K562 (cell line): Measurements from ENCODE around the gene MPC1. TPM values are rescaled to one million over a fixed set of nuclear protein-coding genes. Genes with fewer than 3 reads are reported as not detected.

Experiments used
- BCL6 ChIP-seq: fragments of 250-450 bp; sonication (Bioruptor Pico); IDR thresholded peaks from 2 replicates; pipeline ENCODE4 v1.4.0; 2020
- BMI1 ChIP-seq: fragments of 150-350 bp; IDR thresholded peaks from 2 replicates; pipeline ENCODE4 v1.6.1; 2014; ENCODE audit warnings: low read length
- KDM2B ChIP-seq: fragments of 250-450 bp; sonication (Bioruptor Pico); IDR thresholded peaks from 2 replicates; pipeline ENCODE4 v1.8.0; 2021; ENCODE audit warnings: mild to moderate bottlenecking, moderate library complexity
- MAX ChIP-seq: sonication (generic); formaldehyde crosslinking; IDR thresholded peaks from 2 replicates; pipeline ENCODE4 v1.9.0; 2022; ENCODE audit warnings: mild to moderate bottlenecking, missing genetic modification reagents
- MCM2 ChIP-seq: fragments of 450-650 bp; IDR thresholded peaks from 2 replicates; pipeline ENCODE4 v1.6.1; 2017; ENCODE audit warnings: low read depth, mild to moderate bottlenecking
- PHF8 ChIP-seq: fragments of 200-600 bp; sonication (generic); IDR thresholded peaks from 2 replicates; pipeline ENCODE4 v1.6.1; 2012; ENCODE audit warnings: mixed run types, mild to moderate bottlenecking, inconsistent platforms, low read length, moderate library complexity, borderline replicate concordance
- RAD21 ChIP-seq, 2 experiments: fragments of 250-450 bp in 1 of 2; fragments of 450-650 bp in 1 of 2; sonication (Bioruptor Pico) in 1 of 2; formaldehyde crosslinking in 1 of 2; IDR thresholded peaks in 1 of 2; conservative IDR thresholded peaks in 1 of 2; 2 replicates each; pipeline versions ENCODE4 v1.4.0 to v1.8.0; 2020 to 2022; ENCODE audit warnings: mild to moderate bottlenecking in 2 of 2, moderate library complexity in 1 of 2
- SLC30A9 ChIP-seq: fragments of 250-450 bp; sonication (Bioruptor Pico); IDR thresholded peaks from 2 replicates; pipeline ENCODE4 v1.8.0; 2022; ENCODE audit warnings: mild to moderate bottlenecking, moderate library complexity
- SREBF2 ChIP-seq: sonication (generic); formaldehyde crosslinking; IDR thresholded peaks from 2 replicates; pipeline ENCODE4 v1.4.0; 2020; ENCODE audit warnings: mild to moderate bottlenecking, missing genetic modification reagents
- XRCC4 ChIP-seq: IDR thresholded peaks from one replicate; pipeline ENCODE4 v1.6.1; 2011; ENCODE audit not compliant: insufficient read depth, insufficient read length; ENCODE audit errors: extremely low read depth
- ZBTB5 ChIP-seq: fragments of 450-650 bp; IDR thresholded peaks from 2 replicates; pipeline ENCODE4 v1.6.1; 2017; ENCODE audit warnings: antibody characterized with exemption
- ZNF695 ChIP-seq: fragments of 450-650 bp; formaldehyde crosslinking; IDR thresholded peaks from 2 replicates; pipeline ENCODE4 v1.4.0; 2020; ENCODE audit warnings: mild to moderate bottlenecking, moderate library complexity
- polyA plus RNA-seq, 8 experiments: library from polyadenylated mRNA; depleted of rRNA in 4 of 8; stranded (reverse) in 5 of 8; unstranded in 3 of 8; fragments of >200 nt; fragmentation: Nextera tagmentation in 2 of 8; fragmentation: Illumina TruSeq in 1 of 8; extraction: Ambion mirVana in 2 of 8; extraction: Trizol in 1 of 8; gene quantifications; 2 replicates each; pipeline versions ENCODE4 v1.2.1 to v1.2.3, GENCODE V29; 2011 to 2014; ENCODE audit warnings: inconsistent platforms in 1 of 8, missing spikeins in 1 of 8
- total RNA-seq, 7 experiments: library from RNA; depleted of rRNA in 6 of 7; stranded (reverse); fragments of >200 nt in 6 of 7; fragmentation: Illumina TruSeq in 2 of 7; extraction: Trizol in 2 of 7; gene quantifications; 2 replicates each; pipeline versions ENCODE4 v1.2.1 to v1.2.3, GENCODE V29; 2011 to 2021; ENCODE audit warnings: low replicate concordance in 1 of 7
- TF ChIP-seq, protein P1 (sequence below): fragments of 450-650 bp; formaldehyde crosslinking; IDR thresholded peaks from 2 replicates; pipeline ENCODE4 v1.4.0; 2020; ENCODE audit warnings: mild to moderate bottlenecking, moderate library complexity
- TF ChIP-seq, protein P2 (sequence below): fragments of 450-650 bp; IDR thresholded peaks from 2 replicates; pipeline ENCODE4 v1.6.1; 2016; ENCODE audit warnings: mild to moderate bottlenecking, moderate library complexity

The MPC1 gene
- total and polyA plus RNA-seq, 9 of the 15 experiments (the other 6 are each of a cell fraction or from before 2014, with no cell fraction given): 78.6 to 185 (median 138) TPM

- TF ChIP-seq, protein P1, sequence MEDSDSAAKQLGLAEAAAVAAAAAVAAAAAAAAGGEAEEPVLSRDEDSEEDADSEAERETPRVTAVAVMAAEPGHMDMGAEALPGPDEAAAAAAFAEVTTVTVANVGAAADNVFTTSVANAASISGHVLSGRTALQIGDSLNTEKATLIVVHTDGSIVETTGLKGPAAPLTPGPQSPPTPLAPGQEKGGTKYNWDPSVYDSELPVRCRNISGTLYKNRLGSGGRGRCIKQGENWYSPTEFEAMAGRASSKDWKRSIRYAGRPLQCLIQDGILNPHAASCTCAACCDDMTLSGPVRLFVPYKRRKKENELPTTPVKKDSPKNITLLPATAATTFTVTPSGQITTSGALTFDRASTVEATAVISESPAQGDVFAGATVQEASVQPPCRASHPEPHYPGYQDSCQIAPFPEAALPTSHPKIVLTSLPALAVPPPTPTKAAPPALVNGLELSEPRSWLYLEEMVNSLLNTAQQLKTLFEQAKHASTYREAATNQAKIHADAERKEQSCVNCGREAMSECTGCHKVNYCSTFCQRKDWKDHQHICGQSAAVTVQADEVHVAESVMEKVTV (CRISPR knock-in tag): 0 out of 2 replicates have a peak, but pooled peaks have one; percentile 22
- TF ChIP-seq SREBF2 (CRISPR knock-in tag) (no peak), XRCC4 (no peak), ZNF695 (CRISPR knock-in tag) (no peak), MAX (no peak), ZBTB5 (no peak), BCL6 (CRISPR knock-in tag) (no peak), BMI1 (no peak), RAD21 (CRISPR knock-in tag; conservative IDR thresholded peaks at IDR 0.05 in 1 of 2, IDR thresholded peaks at IDR 0.05 in 1 of 2) (peak; percentile 42 to 57), PHF8 (no peak), KDM2B (no peak), SLC30A9 (CRISPR knock-in tag) (no peak), MCM2 (no peak)
- TF ChIP-seq, protein P2, sequence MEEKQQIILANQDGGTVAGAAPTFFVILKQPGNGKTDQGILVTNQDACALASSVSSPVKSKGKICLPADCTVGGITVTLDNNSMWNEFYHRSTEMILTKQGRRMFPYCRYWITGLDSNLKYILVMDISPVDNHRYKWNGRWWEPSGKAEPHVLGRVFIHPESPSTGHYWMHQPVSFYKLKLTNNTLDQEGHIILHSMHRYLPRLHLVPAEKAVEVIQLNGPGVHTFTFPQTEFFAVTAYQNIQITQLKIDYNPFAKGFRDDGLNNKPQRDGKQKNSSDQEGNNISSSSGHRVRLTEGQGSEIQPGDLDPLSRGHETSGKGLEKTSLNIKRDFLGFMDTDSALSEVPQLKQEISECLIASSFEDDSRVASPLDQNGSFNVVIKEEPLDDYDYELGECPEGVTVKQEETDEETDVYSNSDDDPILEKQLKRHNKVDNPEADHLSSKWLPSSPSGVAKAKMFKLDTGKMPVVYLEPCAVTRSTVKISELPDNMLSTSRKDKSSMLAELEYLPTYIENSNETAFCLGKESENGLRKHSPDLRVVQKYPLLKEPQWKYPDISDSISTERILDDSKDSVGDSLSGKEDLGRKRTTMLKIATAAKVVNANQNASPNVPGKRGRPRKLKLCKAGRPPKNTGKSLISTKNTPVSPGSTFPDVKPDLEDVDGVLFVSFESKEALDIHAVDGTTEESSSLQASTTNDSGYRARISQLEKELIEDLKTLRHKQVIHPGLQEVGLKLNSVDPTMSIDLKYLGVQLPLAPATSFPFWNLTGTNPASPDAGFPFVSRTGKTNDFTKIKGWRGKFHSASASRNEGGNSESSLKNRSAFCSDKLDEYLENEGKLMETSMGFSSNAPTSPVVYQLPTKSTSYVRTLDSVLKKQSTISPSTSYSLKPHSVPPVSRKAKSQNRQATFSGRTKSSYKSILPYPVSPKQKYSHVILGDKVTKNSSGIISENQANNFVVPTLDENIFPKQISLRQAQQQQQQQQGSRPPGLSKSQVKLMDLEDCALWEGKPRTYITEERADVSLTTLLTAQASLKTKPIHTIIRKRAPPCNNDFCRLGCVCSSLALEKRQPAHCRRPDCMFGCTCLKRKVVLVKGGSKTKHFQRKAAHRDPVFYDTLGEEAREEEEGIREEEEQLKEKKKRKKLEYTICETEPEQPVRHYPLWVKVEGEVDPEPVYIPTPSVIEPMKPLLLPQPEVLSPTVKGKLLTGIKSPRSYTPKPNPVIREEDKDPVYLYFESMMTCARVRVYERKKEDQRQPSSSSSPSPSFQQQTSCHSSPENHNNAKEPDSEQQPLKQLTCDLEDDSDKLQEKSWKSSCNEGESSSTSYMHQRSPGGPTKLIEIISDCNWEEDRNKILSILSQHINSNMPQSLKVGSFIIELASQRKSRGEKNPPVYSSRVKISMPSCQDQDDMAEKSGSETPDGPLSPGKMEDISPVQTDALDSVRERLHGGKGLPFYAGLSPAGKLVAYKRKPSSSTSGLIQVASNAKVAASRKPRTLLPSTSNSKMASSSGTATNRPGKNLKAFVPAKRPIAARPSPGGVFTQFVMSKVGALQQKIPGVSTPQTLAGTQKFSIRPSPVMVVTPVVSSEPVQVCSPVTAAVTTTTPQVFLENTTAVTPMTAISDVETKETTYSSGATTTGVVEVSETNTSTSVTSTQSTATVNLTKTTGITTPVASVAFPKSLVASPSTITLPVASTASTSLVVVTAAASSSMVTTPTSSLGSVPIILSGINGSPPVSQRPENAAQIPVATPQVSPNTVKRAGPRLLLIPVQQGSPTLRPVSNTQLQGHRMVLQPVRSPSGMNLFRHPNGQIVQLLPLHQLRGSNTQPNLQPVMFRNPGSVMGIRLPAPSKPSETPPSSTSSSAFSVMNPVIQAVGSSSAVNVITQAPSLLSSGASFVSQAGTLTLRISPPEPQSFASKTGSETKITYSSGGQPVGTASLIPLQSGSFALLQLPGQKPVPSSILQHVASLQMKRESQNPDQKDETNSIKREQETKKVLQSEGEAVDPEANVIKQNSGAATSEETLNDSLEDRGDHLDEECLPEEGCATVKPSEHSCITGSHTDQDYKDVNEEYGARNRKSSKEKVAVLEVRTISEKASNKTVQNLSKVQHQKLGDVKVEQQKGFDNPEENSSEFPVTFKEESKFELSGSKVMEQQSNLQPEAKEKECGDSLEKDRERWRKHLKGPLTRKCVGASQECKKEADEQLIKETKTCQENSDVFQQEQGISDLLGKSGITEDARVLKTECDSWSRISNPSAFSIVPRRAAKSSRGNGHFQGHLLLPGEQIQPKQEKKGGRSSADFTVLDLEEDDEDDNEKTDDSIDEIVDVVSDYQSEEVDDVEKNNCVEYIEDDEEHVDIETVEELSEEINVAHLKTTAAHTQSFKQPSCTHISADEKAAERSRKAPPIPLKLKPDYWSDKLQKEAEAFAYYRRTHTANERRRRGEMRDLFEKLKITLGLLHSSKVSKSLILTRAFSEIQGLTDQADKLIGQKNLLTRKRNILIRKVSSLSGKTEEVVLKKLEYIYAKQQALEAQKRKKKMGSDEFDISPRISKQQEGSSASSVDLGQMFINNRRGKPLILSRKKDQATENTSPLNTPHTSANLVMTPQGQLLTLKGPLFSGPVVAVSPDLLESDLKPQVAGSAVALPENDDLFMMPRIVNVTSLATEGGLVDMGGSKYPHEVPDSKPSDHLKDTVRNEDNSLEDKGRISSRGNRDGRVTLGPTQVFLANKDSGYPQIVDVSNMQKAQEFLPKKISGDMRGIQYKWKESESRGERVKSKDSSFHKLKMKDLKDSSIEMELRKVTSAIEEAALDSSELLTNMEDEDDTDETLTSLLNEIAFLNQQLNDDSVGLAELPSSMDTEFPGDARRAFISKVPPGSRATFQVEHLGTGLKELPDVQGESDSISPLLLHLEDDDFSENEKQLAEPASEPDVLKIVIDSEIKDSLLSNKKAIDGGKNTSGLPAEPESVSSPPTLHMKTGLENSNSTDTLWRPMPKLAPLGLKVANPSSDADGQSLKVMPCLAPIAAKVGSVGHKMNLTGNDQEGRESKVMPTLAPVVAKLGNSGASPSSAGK: no peak
Observed at GRCh38 chr6:166420351-166420750, 37.6 kb upstream of the MPC1 start (continued).
